Jurkat, Clone E6-1 (cell line): Measurements from ENCODE around the gene ACER3.
"Not testable (repeated sequence)": the region's sequence is repeated elsewhere in the genome, so short reads cannot be mapped to it uniquely, and the experiment has no call there.

ENCODE experiments used
- DNase-seq: peaks from one replicate; pipeline ENCODE4 v3.0.0-alpha.2; 2011; ENCODE audit warnings: low read depth, low spot score
- H3K4me3 ChIP-seq: 2 replicates; pipeline ENCODE4 v1.5.1; 2011; ENCODE audit warnings: mild to moderate bottlenecking, low read length, control low read depth, moderate library complexity

Gene ACER3

GRCh38 chr11:76910620-76911414 lies 50.1 kb downstream of the ACER3 start:
- H3K4me3 ChIP-seq = no peak overlapping the region
- no peak for DNase-seq

- H3K4me3 ChIP-seq = no peak overlapping the region
- DNase-seq = no peak
These were observed 50.7 kb downstream of the ACER3 start for GRCh38 chr11:76911415-76911808.

- no peak for DNase-seq
- H3K4me3 ChIP-seq = no peak overlapping the region
These were observed 56.0 kb downstream of the ACER3 start for GRCh38 chr11:76916712-76917111.

- H3K4me3 ChIP-seq = no peak overlapping the region
- peak; percentile 39 for DNase-seq
These were observed 58.2 kb downstream of the ACER3 start for GRCh38 chr11:76918941-76919386.

GRCh38 chr11:76919467-76919866 lies 58.7 kb downstream of the ACER3 start:
- no peak overlapping the region for H3K4me3 ChIP-seq
- DNase-seq = no peak

GRCh38 chr11:76919887-76920746 lies 59.4 kb downstream of the ACER3 start:
- peak overlapping the region; percentile 42 for H3K4me3 ChIP-seq
- DNase-seq = peak; percentile 80

- no peak overlapping the region for H3K4me3 ChIP-seq
- DNase-seq = no peak
These were observed 66.4 kb downstream of the ACER3 start for GRCh38 chr11:76927160-76927559.

GRCh38 chr11:76935042-76935441 lies 74.3 kb downstream of the ACER3 start:
- no peak overlapping the region for H3K4me3 ChIP-seq
- no peak for DNase-seq

- no peak for DNase-seq
These were observed 78.5 kb downstream of the ACER3 start for GRCh38 chr11:76939219-76939631.

GRCh38 chr11:76944225-76944624 lies 83.5 kb downstream of the ACER3 start:
- no peak overlapping the region for H3K4me3 ChIP-seq
- no peak for DNase-seq

More at GRCh38 chr11:76939219-76939631, 78.5 kb downstream of the ACER3 start:
- H3K4me3 ChIP-seq = no peak overlapping the region

- H3K4me3 ChIP-seq = no peak overlapping the region
- DNase-seq = no peak
These were observed 85.5 kb downstream of the ACER3 start for GRCh38 chr11:76946223-76946622.

- H3K4me3 ChIP-seq = no peak overlapping the region
- DNase-seq = no peak
These were observed 86.5 kb downstream of the ACER3 start for GRCh38 chr11:76947190-76947589.

- no peak overlapping the region for H3K4me3 ChIP-seq
- peak; percentile 61 for DNase-seq
These were observed 87.1 kb downstream of the ACER3 start for GRCh38 chr11:76947800-76948199.

- H3K4me3 ChIP-seq = no peak overlapping the region
These were observed 94.9 kb downstream of the ACER3 start for GRCh38 chr11:76955459-76956114.

GRCh38 chr11:76962583-76963416 lies 102.1 kb downstream of the ACER3 start:
- peak; percentile 88 for DNase-seq
- no peak overlapping the region for H3K4me3 ChIP-seq

More at GRCh38 chr11:76955459-76956114, 94.9 kb downstream of the ACER3 start:
- no peak for DNase-seq

- not testable (repeated sequence) for DNase-seq, H3K4me3 ChIP-seq
These were observed 102.9 kb downstream of the ACER3 start for GRCh38 chr11:76963417-76964168.

- H3K4me3 ChIP-seq = no peak overlapping the region
- no peak for DNase-seq
These were observed 111.3 kb downstream of the ACER3 start for GRCh38 chr11:76972051-76972450.
